Lower leg skin (tissue), 3 donors: ENCODE measurements around the gene GATA5.

ENCODE experiments used
- POLR2A ChIP-seq, 2 donors: fragments of 450-650 bp; IDR thresholded peaks; one replicate each; pipeline ENCODE4 v1.6.1; 2016 to 2017; ENCODE audit warnings: antibody characterized with exemption in 2 of 2, mild to moderate bottlenecking in 1 of 2, moderate library complexity in 1 of 2
- TF ChIP-seq, protein P1 (sequence below), 3 donors: fragments of 450-650 bp; IDR thresholded peaks; one replicate each; pipeline ENCODE4 v1.5.1; 2016; ENCODE audit warnings: antibody characterized with exemption in 3 of 3, mild to moderate bottlenecking in 3 of 3, moderate library complexity in 2 of 3

DNA sequence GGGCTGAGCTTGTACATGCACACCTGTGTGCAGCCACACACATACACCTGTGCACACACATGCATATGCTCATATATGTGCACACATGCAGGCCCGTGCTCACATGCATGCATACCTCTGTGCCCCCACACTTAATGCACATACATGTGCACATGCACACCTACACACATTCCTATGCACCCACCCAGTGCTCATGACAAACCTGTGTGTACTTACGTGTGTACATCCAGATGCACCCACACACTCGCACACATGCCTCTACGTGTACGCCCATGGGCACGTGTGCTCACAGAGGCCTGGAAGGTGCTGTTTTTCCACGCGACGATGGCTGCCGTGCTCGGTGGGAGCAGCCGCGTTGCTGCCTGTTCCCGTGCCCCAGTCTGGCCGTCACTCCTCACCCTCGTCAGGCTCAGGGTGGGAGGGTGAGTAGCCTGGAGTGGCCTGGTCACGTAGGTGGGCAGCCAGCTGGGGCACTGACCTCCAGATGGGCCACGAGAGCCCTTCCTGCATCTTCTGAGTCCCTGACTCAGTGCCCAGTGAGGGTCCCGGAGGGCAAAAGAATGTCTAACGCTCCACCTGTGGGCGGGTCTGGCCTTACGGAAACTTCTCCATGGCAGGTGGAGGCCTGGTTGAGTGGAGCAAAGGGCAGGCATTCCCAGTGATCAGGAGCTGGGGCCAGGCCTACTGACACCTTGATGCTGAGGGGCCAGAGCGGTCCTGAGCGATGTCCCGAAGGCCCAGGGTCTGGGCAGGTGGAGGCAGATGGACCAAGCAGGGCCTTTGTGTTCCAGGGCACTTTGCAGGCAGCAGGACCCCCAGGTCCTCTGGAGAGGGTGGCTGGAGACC is 8.0 kb upstream of the GATA5 start:
- TF ChIP-seq, protein P1, sequence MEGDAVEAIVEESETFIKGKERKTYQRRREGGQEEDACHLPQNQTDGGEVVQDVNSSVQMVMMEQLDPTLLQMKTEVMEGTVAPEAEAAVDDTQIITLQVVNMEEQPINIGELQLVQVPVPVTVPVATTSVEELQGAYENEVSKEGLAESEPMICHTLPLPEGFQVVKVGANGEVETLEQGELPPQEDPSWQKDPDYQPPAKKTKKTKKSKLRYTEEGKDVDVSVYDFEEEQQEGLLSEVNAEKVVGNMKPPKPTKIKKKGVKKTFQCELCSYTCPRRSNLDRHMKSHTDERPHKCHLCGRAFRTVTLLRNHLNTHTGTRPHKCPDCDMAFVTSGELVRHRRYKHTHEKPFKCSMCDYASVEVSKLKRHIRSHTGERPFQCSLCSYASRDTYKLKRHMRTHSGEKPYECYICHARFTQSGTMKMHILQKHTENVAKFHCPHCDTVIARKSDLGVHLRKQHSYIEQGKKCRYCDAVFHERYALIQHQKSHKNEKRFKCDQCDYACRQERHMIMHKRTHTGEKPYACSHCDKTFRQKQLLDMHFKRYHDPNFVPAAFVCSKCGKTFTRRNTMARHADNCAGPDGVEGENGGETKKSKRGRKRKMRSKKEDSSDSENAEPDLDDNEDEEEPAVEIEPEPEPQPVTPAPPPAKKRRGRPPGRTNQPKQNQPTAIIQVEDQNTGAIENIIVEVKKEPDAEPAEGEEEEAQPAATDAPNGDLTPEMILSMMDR (IDR thresholded peaks at IDR 0.05), result no peak
- TF ChIP-seq POLR2A (IDR thresholded peaks at IDR 0.05), result no peak
